ENCODE results near the gene SLC22A31.

DNA sequence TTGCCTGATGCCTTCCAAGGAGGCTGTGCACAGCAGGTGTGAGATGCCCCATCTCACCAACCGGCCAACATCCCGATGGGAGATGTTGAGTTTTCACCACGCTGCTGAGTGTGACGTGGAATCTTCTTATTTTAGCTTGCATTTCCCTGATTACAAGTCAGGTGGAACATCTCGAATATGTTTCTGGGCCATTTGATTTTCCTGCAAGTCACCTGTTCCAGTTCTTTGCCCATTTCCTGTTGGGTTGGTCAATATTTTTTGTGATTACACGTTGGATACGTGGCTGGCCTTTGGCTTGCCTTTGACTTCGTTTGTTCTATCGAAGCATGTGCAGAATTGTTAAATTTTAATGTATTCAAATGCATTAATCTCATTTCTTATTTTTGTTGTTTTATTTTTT, 37.0 kb downstream of the SLC22A31 start:
- TF ChIP-seq, protein P1, sequence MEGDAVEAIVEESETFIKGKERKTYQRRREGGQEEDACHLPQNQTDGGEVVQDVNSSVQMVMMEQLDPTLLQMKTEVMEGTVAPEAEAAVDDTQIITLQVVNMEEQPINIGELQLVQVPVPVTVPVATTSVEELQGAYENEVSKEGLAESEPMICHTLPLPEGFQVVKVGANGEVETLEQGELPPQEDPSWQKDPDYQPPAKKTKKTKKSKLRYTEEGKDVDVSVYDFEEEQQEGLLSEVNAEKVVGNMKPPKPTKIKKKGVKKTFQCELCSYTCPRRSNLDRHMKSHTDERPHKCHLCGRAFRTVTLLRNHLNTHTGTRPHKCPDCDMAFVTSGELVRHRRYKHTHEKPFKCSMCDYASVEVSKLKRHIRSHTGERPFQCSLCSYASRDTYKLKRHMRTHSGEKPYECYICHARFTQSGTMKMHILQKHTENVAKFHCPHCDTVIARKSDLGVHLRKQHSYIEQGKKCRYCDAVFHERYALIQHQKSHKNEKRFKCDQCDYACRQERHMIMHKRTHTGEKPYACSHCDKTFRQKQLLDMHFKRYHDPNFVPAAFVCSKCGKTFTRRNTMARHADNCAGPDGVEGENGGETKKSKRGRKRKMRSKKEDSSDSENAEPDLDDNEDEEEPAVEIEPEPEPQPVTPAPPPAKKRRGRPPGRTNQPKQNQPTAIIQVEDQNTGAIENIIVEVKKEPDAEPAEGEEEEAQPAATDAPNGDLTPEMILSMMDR (IDR thresholded peaks at IDR 0.05), result no peak
- TF ChIP-seq POLR2A (IDR thresholded peaks at IDR 0.05) (no peak), POLR2AphosphoS5 (IDR thresholded peaks at IDR 0.05) (no peak)
